Measurements from ENCODE around the gene CNBD2.

DNA sequence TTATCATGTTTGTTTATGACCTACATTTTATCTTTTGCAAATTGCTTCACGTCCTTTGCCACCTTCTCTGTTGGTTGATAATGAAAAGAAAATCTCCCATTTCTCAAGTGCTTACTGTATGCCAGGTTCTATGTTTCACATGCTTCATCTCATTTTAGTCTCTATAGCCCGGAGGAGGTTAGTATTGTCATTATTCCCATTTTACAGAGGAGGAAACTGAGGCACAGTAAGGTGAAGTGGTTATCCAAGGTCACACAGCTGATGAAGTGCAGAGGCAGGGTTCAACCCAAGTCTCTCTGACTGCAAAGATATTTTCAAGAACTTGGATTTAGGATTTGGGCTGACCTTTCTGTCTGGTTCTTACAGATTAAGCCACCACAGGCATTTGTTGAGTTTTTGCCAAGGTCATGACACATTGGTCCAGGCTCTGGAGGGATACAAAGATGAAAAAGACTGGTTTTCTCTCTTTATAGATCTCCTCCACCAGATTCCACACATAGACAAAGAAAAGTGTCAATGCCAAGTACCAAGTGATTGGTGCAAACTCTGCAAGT is 20.6 kb downstream of the CNBD2 start:
- TF ChIP-seq EZH2 (IDR thresholded peaks at IDR 0.05; ENCODE audit: borderline replicate concordance, low read length), result no peak
- TF ChIP-seq, protein P1, sequence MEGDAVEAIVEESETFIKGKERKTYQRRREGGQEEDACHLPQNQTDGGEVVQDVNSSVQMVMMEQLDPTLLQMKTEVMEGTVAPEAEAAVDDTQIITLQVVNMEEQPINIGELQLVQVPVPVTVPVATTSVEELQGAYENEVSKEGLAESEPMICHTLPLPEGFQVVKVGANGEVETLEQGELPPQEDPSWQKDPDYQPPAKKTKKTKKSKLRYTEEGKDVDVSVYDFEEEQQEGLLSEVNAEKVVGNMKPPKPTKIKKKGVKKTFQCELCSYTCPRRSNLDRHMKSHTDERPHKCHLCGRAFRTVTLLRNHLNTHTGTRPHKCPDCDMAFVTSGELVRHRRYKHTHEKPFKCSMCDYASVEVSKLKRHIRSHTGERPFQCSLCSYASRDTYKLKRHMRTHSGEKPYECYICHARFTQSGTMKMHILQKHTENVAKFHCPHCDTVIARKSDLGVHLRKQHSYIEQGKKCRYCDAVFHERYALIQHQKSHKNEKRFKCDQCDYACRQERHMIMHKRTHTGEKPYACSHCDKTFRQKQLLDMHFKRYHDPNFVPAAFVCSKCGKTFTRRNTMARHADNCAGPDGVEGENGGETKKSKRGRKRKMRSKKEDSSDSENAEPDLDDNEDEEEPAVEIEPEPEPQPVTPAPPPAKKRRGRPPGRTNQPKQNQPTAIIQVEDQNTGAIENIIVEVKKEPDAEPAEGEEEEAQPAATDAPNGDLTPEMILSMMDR (conservative IDR thresholded peaks at IDR 0.05 in 1 of 2, IDR thresholded peaks at IDR 0.05 in 1 of 2; ENCODE audit: extremely low read depth in 1 of 2, insufficient read depth in 1 of 2, low read depth in 1 of 2, low read length in 2 of 2), result no peak
